ENCODE results near the gene AS3MT. TPM values are rescaled to one million over a fixed set of nuclear protein-coding genes. Genes with fewer than 3 reads are reported as not detected.

Gene AS3MT
- total RNA-seq = 6.4 and 7.5 TPM in 2 replicates

DNA sequence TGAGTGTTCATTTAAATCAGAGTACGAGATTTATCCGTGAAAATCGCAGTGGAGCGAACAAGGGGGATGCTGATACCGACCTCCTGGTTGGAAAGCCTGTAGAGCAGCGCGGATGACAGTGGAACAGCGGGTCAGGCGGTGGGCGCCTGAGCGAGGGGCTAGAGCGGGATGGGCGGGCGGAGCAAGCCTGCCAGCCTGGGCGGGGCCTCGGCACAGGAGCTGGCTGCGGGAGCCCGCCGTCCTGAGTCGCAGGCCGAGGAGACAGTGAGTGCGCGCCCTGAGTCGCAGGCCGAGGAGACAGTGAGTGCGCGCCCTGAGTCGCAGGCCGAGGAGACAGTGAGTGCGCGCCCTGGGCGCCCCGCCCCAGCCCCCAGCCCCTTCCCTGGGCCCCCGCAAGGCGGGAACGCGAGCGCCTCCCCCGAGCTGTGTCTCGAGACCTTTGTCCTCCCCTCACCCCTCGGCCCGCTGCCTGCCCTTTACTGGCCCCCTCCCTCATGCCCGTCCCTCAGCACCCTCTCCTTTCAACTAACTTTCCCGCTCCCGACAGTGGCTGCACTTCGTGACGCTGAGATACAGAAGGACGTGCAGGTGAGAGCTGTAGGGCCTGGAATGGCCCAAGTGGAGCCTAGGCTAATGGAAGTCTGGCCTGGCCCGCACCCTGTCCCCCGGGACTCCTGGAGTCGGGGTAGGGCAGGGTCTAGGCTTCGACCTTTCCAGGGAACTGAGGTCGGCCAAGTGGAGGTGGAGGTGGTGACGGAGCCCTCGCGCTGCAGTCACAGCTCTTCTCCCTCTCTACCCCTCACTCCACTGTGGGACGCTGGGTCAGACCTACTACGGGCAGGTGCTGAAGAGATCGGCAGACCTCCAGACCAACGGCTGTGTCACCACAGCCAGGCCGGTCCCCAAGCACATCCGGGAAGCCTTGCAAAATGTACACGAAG is at the start of gene AS3MT:
TSS of gene AS3MT (plus strand) at position 213 of the 941 bp plus-strand sequence. CDS start at position 336, 123 bp downstream.

GRCh38 chr10:102837230-102837721 is 32.0 kb upstream of the AS3MT start, which contains the start of gene CYP17A1:
Gene CYP17A1 (minus strand): TSS chr10:102837413. CDS start chr10:102837361, 52 bp downstream.

DNA sequence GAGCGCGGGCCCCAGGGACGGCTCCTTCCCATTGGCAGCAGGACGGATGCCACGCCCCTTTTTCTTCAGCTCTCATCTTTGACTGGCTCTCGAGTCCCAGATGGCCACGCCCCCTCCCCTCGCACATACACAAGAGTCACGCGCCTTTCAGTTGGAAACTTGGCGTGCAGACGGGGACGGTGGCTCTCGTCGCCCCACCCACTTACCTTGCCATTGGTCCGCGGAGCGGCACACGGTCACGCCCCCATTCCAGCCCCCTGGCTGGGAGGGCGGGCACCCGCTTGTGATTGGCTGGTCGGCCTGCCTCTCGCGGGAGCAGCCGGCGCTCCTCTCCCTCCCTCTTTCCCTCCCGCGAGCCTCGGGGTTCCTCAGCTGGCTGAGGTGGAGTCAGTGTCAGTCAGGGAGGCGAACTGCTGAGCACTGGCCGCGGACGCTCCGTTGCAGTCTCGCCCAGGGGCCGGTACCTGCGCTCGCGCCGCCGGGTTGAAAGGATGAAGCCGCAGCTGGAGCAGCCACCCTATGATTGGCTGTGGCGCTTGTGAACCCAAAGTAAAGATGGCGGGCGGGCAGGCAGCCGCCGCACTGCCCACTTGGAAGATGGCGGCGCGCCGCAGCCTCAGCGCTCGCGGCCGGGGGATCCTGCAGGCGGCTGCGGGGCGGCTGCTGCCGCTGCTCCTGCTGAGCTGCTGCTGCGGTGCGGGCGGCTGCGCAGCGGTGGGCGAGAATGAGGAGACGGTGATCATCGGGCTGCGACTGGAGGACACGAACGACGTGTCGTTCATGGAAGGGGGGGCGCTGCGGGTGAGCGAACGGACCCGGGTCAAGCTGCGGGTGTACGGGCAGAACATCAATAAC is 48.9 kb downstream of the AS3MT start, which contains the start of gene CNNM2:
TSS of gene CNNM2 (plus strand) at position 333 of the 855 bp plus-strand sequence. CDS start at position 520, 187 bp downstream.

Other genes starting within 250 kb of the AS3MT start
- 129 and 134 TPM in 2 replicates for gene TRIM8, start 225.0 kb upstream of the AS3MT start, total RNA-seq
- 9.8 and 14.2 TPM in 2 replicates for gene ARL3, start 155.1 kb upstream of the AS3MT start, total RNA-seq
- 7.4 and 19.3 TPM in 2 replicates for gene SFXN2, start 154.8 kb upstream of the AS3MT start, total RNA-seq
- gene WBP1L, start 125.5 kb upstream of the AS3MT start, total RNA-seq = 47.3 and 47.7 TPM in 2 replicates
- not detected in 2 replicates for gene CYP17A1, start 32.1 kb upstream of the AS3MT start, total RNA-seq
- 17.5 and 23.9 TPM in 2 replicates for gene BORCS7, start 15.2 kb upstream of the AS3MT start, total RNA-seq
- 1.7 and 2.3 TPM in 2 replicates for gene CNNM2, start 48.8 kb downstream of the AS3MT start, total RNA-seq

Measured in myometrial cell (primary cell).